Esophagus muscularis mucosa (tissue), 4 donors: ENCODE results near the gene SIAH3.

Source experiments
- EP300 ChIP-seq: sonication (generic); formaldehyde crosslinking; IDR thresholded peaks from one replicate; pipeline ENCODE4 v1.6.1; 2017; ENCODE audit warnings: antibody characterized with exemption
- POLR2A ChIP-seq: fragments of 450-650 bp; IDR thresholded peaks from one replicate; pipeline ENCODE4 v1.6.1; 2017; ENCODE audit warnings: antibody characterized with exemption, moderate library complexity, mild to moderate bottlenecking, low read depth
- TF ChIP-seq, protein P1 (sequence below), 3 experiments: fragments of 200-600 bp in 2 of 3; fragments of 450-650 bp in 1 of 3; sonication (generic) in 2 of 3; IDR thresholded peaks; one replicate each; pipeline ENCODE4 v1.5.1; 2017 to 2019; ENCODE audit warnings: antibody characterized with exemption in 3 of 3, mild to moderate bottlenecking in 2 of 3, moderate library complexity in 1 of 3

DNA sequence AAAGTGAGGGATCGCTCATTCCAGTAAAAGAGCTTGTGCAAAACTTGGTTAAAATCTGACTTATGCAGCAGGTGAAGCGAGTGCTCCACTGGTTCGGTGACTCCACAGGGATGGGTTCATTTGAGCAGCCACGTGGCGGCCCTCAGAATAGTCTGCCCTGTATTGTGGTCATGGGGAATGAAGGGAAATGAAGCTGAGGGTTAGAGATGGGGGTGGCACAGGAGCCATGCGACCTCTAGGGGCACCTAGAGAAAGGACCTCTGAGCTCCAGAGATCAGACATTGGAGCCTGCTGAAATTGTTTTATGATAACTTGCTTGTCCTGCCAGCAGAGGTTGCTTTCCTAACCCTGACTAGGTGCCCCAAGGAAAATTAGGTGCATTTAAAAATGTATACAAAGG lies 122.8 kb downstream of the SIAH3 start:
- TF ChIP-seq, protein P1, sequence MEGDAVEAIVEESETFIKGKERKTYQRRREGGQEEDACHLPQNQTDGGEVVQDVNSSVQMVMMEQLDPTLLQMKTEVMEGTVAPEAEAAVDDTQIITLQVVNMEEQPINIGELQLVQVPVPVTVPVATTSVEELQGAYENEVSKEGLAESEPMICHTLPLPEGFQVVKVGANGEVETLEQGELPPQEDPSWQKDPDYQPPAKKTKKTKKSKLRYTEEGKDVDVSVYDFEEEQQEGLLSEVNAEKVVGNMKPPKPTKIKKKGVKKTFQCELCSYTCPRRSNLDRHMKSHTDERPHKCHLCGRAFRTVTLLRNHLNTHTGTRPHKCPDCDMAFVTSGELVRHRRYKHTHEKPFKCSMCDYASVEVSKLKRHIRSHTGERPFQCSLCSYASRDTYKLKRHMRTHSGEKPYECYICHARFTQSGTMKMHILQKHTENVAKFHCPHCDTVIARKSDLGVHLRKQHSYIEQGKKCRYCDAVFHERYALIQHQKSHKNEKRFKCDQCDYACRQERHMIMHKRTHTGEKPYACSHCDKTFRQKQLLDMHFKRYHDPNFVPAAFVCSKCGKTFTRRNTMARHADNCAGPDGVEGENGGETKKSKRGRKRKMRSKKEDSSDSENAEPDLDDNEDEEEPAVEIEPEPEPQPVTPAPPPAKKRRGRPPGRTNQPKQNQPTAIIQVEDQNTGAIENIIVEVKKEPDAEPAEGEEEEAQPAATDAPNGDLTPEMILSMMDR (IDR thresholded peaks at IDR 0.05) = no peak
- TF ChIP-seq POLR2A = no peak
- no peak for TF ChIP-seq EP300
